Skeletal muscle tissue (tissue), 4 donors: ENCODE results near the gene CASKIN2. TPM values are rescaled to one million over a fixed set of nuclear protein-coding genes. Genes with fewer than 3 reads are reported as not detected.

Experiments used
- H3K27ac ChIP-seq: one replicate; pipeline ENCODE4 v1.7.0; 2013; ENCODE audit warnings: mild to moderate bottlenecking, low read depth, low read length, inconsistent platforms
- H3K27me3 ChIP-seq, 3 donors: one replicate each; pipeline ENCODE4 v1.7.0; 2013; ENCODE audit warnings: low read length in 3 of 3; ENCODE audit not compliant: control insufficient read depth in 3 of 3, insufficient read depth in 3 of 3
- H3K36me3 ChIP-seq, 3 donors: one replicate each; pipeline ENCODE4 v1.7.0; 2013; ENCODE audit warnings: low read length in 3 of 3; ENCODE audit not compliant: control insufficient read depth in 3 of 3, insufficient read depth in 3 of 3
- H3K4me1 ChIP-seq, 3 donors: one replicate each; pipeline ENCODE4 v1.7.0; 2013; ENCODE audit warnings: low read length in 3 of 3, mild to moderate bottlenecking in 3 of 3; ENCODE audit not compliant: control insufficient read depth in 3 of 3, insufficient read depth in 3 of 3
- H3K4me3 ChIP-seq, 3 donors: one replicate each; pipeline ENCODE4 v1.7.0; 2013; ENCODE audit warnings: low read length in 3 of 3
- H3K9ac ChIP-seq, 3 donors: one replicate each; pipeline ENCODE4 v1.7.0; 2013; ENCODE audit warnings: low read length in 3 of 3, mild to moderate bottlenecking in 3 of 3, moderate library complexity in 2 of 3, low read depth in 1 of 3
- H3K9me3 ChIP-seq, 3 donors: one replicate each; pipeline ENCODE4 v1.7.0; 2013; ENCODE audit warnings: low read length in 3 of 3; ENCODE audit not compliant: control insufficient read depth in 3 of 3
- total RNA-seq: library from RNA; depleted of rRNA; stranded (reverse); fragments of >200 nt; gene quantifications from one replicate; pipeline ENCODE4 v1.2.3, GENCODE V29; 2014
- donor health status: Osteomylitis.

Gene CASKIN2
- 8.9 TPM for total RNA-seq

DNA sequence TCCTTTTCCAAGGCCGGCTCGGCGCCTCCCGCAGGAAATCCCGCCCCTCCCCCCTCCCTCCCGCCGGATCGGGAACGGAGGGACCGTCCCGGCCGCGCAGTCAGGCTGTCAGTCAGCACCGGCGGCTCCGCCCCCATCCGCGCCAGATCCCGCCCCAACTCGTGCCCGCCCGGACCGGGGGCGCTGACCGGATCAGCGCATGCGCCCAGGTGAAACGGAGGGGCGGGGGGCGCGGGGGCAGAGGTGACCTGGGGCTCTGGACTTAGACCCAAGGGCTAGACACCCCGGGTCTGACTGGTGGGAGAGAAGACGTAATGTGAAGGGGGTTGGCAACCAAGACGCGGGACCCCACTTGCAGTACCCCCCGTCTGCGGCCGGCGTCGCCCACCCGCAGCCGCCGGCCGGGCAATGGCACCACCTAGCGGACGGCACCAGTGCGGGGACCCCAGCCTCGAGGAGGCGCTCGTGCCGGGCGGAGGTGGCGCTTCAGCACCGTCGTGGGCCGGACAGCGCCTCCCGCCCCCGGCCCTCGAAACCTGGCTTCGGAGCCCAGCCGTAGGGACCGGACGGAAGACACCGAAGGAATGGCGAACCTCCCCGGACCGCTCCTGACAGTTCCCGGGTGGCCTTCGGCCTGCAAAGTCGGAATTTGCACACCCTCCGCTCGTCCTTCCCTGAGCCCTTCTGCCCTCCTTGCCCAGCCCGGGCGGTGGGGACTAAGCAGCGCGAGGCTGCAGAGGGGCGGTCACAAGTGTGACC is at the start of gene CASKIN2:
CASKIN2 (minus strand) TSS at position 42 of the 759 bp plus-strand sequence. CDS start 1,733 bp downstream, outside the sequence.
- peak within 1 kb of the TSS; percentile 87 to 90 (median 87) for H3K9ac ChIP-seq
- peak within 1 kb of the TSS; percentile 85 to 88 (median 88) for H3K4me3 ChIP-seq
- H3K9me3 ChIP-seq: no peaks in the 10 kb centered on the region
- H3K36me3 ChIP-seq: peaks cover 17 to 25% (median 21%) of the 10 kb centered on the region in 3 donors
- H3K27ac ChIP-seq: peak within 1 kb of the TSS; percentile 91
- no peaks in the 10 kb centered on the region for H3K27me3 ChIP-seq
- peaks cover 41 to 57% (median 55%) of the 10 kb centered on the region in 3 donors for H3K4me1 ChIP-seq

DNA sequence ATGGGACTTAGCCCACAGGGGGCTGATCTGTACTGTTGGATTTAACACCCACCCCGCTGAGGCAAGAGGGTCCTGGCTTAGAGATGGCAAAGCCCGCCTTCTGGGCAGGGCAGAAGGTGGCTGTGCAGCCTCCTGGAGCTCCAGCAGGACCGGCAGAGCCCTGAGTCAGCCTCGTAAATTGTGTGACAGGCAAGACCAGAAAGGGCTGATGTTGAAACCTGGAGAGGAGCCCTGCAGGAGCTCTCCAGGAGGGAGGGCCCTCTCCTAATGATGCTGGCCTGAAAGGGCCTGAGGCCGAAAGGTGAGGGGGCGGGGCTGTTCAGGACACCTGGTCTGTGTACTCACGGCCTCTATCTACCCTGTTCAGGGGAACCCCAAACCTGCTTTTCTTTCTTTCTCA is 49.7 kb upstream of the CASKIN2 start:
- no peaks in the 10 kb centered on the region for H3K27me3 ChIP-seq
- H3K9ac ChIP-seq: no peak overlapping the region
- no peaks in the 10 kb centered on the region for H3K4me1 ChIP-seq
- no peaks in the 10 kb centered on the region for H3K36me3 ChIP-seq
- no peak overlapping the region for H3K27ac ChIP-seq
- no peak overlapping the region for H3K4me3 ChIP-seq
- no peaks in the 10 kb centered on the region for H3K9me3 ChIP-seq

- Histone ChIP-seq H3K9me3 (no peaks in the 10 kb centered on the region), H3K9ac (no peak overlapping the region), H3K4me1 (no peaks in the 10 kb centered on the region), H3K36me3 (peaks cover 0 to under 1% (median 0%) of the 10 kb centered on the region in 3 donors), H3K27ac (no peak overlapping the region), H3K4me3 (no peak overlapping the region), H3K27me3 (no peaks in the 10 kb centered on the region)
Measured at GRCh38 chr17:75564195-75564594, 48.9 kb upstream of the CASKIN2 start.

GRCh38 chr17:75563063-75563758 is 47.9 kb upstream of the CASKIN2 start:
- H3K4me1 ChIP-seq: no peaks in the 10 kb centered on the region
- H3K4me3 ChIP-seq: no peak overlapping the region
- no peak overlapping the region for H3K27ac ChIP-seq
- H3K9me3 ChIP-seq: no peaks in the 10 kb centered on the region
- no peak overlapping the region for H3K9ac ChIP-seq
- peaks cover 0 to 3% (median 0%) of the 10 kb centered on the region in 3 donors for H3K36me3 ChIP-seq
- H3K27me3 ChIP-seq: no peaks in the 10 kb centered on the region

GRCh38 chr17:75561927-75562603 is 46.7 kb upstream of the CASKIN2 start:
- Histone ChIP-seq H3K9me3 (no peaks in the 10 kb centered on the region), H3K36me3 (peaks cover 0 to 3% (median 0%) of the 10 kb centered on the region in 3 donors), H3K4me3 (no peak overlapping the region), H3K27ac (no peak overlapping the region), H3K27me3 (no peaks in the 10 kb centered on the region), H3K9ac (no peak overlapping the region), H3K4me1 (peaks cover 0 to 10% (median 7%) of the 10 kb centered on the region in 3 donors)

DNA sequence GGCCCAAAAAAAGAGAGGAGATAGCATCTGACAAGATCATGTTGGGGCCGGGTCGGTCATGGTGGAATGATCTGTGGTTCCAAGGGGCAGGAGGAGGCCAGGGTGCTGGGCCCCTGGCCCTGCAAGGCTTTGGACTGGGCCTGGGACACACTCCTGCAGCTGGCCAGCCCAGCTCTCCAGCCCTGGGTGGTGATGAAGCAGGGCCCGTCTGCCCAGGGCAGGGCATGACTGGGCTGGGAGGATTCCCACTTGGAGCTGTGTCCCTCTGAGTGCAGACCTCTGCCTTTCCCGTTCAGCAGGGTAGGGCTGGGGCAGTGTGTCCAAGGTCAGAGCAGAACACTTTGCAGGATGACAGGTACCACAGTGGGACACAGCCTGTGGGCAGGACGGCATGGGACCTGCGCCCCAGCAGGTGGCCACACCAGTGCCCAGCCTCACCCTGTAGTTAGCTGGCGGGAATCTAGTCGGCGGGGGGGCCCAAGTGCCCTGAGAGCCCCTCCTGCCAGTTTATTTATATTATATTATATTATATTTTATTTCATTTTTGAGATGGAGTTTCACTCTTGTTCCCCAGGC is 44.7 kb upstream of the CASKIN2 start:
- Histone ChIP-seq H3K9me3 (no peaks in the 10 kb centered on the region), H3K4me1 (peaks cover 0 to 10% (median 7%) of the 10 kb centered on the region in 3 donors), H3K27ac (no peak overlapping the region), H3K4me3 (no peak overlapping the region), H3K9ac (no peak overlapping the region), H3K27me3 (no peaks in the 10 kb centered on the region), H3K36me3 (peaks cover 0 to 3% (median 0%) of the 10 kb centered on the region in 3 donors)

DNA sequence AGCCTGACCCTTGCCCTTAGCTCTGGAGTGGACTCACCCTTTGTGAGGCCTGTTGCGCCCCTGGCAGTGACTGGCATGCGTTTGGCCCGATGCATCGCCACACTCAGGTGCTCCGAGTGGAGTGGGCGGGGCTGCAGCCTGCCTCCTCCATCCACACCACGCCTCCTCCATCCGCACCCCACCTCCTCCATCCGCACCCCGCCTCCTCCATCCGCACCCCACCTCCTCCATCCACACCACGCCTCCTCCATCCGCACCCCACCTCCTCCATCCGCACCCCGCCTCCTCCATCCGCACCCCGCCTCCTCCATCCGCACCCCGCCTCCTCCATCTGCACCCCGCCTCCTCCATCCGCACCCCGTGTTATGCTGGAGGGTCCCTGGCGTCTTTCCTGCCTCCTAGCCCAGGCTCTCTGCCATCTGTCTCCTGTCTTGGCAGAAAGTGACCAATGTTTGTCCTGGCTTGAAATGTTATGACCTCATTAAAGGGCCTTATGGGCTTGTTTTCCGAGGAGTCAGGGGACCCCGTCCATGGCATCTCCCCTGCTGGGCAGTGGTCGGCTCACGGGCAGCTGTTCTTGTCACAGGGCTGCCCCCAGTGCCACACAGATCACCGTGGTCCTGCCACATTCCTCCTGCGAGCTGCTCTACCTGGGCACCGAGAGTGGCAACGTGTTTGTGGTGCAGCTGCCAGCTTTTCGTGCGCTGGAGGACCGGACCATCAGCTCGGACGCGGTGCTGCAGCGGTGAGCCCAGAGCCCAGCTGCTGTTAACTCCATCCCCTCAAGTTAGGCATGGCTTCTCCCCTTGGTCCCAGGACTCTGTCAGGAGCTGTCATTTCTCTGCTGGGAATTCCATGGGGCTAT is 43.6 kb upstream of the CASKIN2 start:
- Histone ChIP-seq H3K9me3 (no peaks in the 10 kb centered on the region), H3K27me3 (no peaks in the 10 kb centered on the region), H3K9ac (no peak overlapping the region), H3K4me1 (peaks cover 0 to 10% (median 7%) of the 10 kb centered on the region in 3 donors), H3K4me3 (no peak overlapping the region), H3K27ac (no peak overlapping the region), H3K36me3 (peaks cover 0 to 3% (median 0%) of the 10 kb centered on the region in 3 donors)

DNA sequence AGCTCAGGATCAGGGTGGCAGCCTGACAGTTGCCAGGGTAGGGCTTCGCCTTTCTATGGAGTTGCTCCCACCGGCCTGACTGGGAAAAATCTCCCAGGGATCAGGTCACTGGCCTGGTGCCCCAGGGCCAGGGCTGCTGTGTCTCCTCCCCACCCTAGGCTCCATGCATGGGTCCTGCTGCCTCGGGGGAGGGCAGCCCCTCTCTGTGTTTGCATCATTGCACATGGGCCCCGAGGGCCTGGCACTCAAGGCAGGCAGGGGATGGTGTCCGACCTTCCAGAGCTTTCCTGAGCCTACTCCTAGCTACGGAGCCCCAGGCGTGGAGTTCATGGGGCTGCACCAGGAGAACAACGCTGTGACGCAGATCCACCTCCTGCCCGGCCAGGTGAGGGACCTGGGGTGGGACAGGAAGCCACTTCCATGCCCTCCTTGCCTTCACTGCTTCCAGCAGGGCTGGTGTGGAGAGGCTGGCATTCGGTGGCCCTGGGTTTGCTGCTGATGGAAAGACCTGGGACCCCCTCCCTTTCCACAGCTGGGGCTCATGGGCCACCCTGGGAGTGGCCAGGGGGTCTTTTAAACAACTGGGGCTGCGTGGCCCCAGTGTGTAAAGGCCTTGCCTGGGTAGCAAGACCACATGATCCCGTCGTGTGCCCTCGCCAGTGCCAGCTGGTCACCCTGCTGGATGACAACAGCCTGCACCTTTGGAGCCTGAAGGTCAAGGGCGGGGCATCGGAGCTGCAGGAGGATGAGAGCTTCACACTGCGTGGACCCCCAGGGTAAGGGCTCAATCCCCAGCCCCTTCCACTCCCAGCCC is 42.7 kb upstream of the CASKIN2 start:
- H3K27ac ChIP-seq: no peak overlapping the region
- H3K4me3 ChIP-seq: no peak overlapping the region
- H3K27me3 ChIP-seq: no peaks in the 10 kb centered on the region
- no peak overlapping the region for H3K9ac ChIP-seq
- H3K9me3 ChIP-seq: no peaks in the 10 kb centered on the region
- H3K36me3 ChIP-seq: peaks cover 0 to 3% (median 0%) of the 10 kb centered on the region in 3 donors
- peaks cover 0 to 10% (median 7%) of the 10 kb centered on the region in 3 donors for H3K4me1 ChIP-seq
